AG04449 (cell line): ENCODE data around the gene HSFX3.
"Not testable (repeated sequence)": the region's sequence is repeated elsewhere in the genome, so short reads cannot be mapped to it uniquely, and the experiment has no call there.

Source experiments
- CTCF ChIA-PET: fragments of 350-600 bp; formaldehyde crosslinking; extraction: SDS; loops from one replicate; lab custom pipeline; 2021; ENCODE audit warnings: antibody characterized with exemption; lab: Yijun Ruan, JAX
- POLR2A ChIA-PET: fragments of 400-600, 350-600 bp; formaldehyde crosslinking; extraction: SDS; loops from one replicate; lab custom pipeline; 2020; ENCODE audit warnings: antibody characterized with exemption, inconsistent platforms; lab: Yijun Ruan, JAX
- DNase-seq: peaks from one replicate; pipeline ENCODE4 v3.0.0-alpha.2; 2010; ENCODE audit warnings: low read depth, low spot score
- H3K4me3 ChIP-seq: 2 replicates; pipeline ENCODE4 v1.5.1; 2011; ENCODE audit warnings: low read depth, mild to moderate bottlenecking, control low read depth, low read length
- TF ChIP-seq, protein P1 (sequence below): IDR thresholded peaks from one replicate; pipeline ENCODE4 v1.5.1; 2011; ENCODE audit warnings: mild to moderate bottlenecking, moderate library complexity, low read length, control low read depth, inconsistent platforms; ENCODE audit not compliant: insufficient read depth; ENCODE audit errors: missing control alignments

The HSFX3 gene, protein sequence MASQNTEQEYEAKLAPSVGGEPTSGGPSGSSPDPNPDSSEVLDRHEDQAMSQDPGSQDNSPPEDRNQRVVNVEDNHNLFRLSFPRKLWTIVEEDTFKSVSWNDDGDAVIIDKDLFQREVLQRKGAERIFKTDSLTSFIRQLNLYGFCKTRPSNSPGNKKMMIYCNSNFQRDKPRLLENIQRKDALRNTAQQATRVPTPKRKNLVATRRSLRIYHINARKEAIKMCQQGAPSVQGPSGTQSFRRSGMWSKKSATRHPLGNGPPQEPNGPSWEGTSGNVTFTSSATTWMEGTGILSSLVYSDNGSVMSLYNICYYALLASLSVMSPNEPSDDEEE

GRCh38 chrX:149549701-149550100 is at the start of gene HSFX3:
Gene HSFX3 (minus strand): TSS chrX:149549924. CDS start chrX:149549852, 72 bp downstream.
- DNase-seq, POLR2A ChIA-PET, H3K4me3 ChIP-seq, CTCF ChIA-PET: not testable (repeated sequence)

DNA sequence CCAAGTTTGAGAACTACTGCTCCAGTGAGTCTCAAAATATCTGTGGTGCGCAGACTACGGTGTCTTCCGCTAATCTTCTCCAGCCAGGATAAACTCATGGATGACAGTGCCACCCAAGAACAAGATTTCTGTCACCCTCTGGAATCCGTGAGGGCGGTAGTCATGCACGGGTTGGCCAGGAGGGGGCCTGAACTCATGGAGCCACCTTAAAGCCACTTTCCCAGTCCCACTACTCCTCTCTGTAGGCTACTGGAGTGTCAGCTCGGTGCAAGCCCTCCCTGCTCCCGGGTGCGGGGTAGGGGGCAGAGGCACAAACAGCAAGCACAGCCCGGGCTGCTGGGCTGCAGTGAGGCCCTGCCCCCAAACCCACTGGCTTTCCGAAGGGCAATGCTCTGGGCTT is 48.9 kb upstream of the HSFX3 start:
- H3K4me3 ChIP-seq, POLR2A ChIA-PET, CTCF ChIA-PET, DNase-seq: not testable (repeated sequence)

GRCh38 chrX:149595943-149596342 is 46.2 kb upstream of the HSFX3 start:
- POLR2A ChIA-PET, result not testable (repeated sequence)

DNA sequence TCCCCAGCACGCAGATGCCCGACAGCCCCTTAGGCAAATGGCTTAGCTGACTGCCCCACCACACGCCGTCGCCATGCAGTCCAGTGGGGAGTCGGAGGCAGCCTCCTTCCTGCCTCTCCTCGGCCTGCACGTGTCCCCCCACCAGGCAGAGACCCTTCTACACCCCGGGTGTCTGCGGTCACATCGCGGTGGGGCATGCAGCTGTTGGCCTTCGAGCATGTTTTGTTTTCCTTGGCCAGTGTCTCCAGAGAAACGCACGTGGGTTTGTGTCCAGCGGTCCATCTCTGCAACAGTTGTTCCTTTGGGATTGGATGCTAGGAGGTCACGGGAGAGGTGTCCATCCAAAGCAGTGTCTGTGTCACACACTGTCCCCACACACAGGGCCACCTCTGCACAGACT is 45.5 kb upstream of the HSFX3 start, which contains the start of gene HSFX2:
Gene HSFX2, minus strand, starts transcription at position 101 of the 400 bp plus-strand sequence. CDS start 614 bp downstream, outside the sequence.
- DNase-seq, H3K4me3 ChIP-seq, CTCF ChIA-PET, POLR2A ChIA-PET: not testable (repeated sequence)

More at GRCh38 chrX:149595943-149596342, 46.2 kb upstream of the HSFX3 start:
- H3K4me3 ChIP-seq, CTCF ChIA-PET, DNase-seq: not testable (repeated sequence)

DNA sequence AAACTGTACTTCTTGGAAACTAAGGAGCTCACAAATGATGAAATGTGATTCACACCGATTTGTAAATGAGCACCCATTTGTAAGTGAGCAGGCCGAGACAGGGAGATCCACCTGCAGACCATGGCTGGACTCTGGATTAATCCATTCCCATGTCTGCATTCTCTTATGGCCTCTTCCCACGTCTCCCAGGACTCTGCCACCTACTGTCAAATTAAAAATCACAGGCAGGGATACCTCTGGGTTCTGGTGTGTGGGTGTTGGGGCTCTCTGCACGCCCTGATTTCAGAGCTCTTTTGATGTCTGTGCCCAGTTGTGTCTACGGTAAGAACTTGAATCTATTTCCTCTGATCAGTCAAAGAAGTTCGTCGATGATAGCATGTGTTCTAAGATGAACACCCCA is 41.3 kb upstream of the HSFX3 start:
- CTCF ChIA-PET, DNase-seq, POLR2A ChIA-PET, H3K4me3 ChIP-seq: not testable (repeated sequence)

GRCh38 chrX:149587359-149587758 is 37.6 kb upstream of the HSFX3 start, which contains the start of gene MAGEA9B:
Gene MAGEA9B (minus strand): TSS chrX:149587459. CDS start chrX:149583179, 4,280 bp downstream.
- POLR2A ChIA-PET, H3K4me3 ChIP-seq, CTCF ChIA-PET, DNase-seq: not testable (repeated sequence)

- H3K4me3 ChIP-seq, POLR2A ChIA-PET, CTCF ChIA-PET, DNase-seq: not testable (repeated sequence)
These were observed 35.9 kb upstream of the HSFX3 start for GRCh38 chrX:149585631-149586030.

DNA sequence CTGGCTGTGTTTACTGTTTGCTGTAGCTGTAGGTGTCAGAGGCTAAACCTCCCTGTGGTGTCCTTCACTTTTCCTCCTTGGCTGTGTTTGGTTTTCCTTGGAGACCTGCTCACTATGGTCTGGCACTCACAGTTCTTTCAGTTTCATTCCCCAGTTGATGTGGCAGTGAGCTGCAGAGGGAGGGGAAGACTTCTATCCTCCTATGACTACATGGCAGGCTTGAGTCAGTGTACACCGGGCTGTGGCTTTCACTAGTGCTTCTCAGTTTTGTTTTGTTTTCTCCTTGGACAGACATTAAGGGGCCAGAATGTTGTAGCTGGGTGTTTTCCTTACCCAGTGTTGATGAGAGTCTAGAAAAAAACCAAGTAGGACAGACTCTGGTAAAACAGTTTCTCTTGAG is 23.7 kb upstream of the HSFX3 start:
- DNase-seq, H3K4me3 ChIP-seq, POLR2A ChIA-PET, CTCF ChIA-PET: not testable (repeated sequence)

DNA sequence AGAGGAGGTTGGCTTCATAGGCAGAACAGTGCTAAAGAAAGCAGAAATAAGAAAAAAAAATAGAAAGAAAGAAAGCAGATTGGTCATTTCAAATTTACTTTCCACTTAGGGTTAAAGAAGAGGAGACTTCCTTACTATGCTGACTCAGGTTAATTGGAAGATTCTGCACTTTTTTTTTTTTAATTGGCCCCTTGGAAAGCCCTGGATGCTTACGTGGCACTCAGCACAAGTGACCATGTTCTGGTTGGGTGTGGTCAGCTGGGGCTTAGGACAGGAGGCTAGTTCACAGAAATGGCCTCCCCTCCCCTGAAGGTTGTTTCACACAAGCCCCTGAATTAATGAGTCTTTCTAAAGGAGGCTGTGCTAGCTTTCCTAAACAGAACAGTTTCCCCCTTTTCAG is 23.0 kb upstream of the HSFX3 start:
- POLR2A ChIA-PET, result no interaction called here
- H3K4me3 ChIP-seq, result no peak overlapping the region
- DNase-seq, result no peak
- TF ChIP-seq, protein P1, sequence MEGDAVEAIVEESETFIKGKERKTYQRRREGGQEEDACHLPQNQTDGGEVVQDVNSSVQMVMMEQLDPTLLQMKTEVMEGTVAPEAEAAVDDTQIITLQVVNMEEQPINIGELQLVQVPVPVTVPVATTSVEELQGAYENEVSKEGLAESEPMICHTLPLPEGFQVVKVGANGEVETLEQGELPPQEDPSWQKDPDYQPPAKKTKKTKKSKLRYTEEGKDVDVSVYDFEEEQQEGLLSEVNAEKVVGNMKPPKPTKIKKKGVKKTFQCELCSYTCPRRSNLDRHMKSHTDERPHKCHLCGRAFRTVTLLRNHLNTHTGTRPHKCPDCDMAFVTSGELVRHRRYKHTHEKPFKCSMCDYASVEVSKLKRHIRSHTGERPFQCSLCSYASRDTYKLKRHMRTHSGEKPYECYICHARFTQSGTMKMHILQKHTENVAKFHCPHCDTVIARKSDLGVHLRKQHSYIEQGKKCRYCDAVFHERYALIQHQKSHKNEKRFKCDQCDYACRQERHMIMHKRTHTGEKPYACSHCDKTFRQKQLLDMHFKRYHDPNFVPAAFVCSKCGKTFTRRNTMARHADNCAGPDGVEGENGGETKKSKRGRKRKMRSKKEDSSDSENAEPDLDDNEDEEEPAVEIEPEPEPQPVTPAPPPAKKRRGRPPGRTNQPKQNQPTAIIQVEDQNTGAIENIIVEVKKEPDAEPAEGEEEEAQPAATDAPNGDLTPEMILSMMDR, result no peak
- CTCF ChIA-PET, result interaction anchor here (0.6 kb wide), 1 partner anchor 10 kb away, joined by 3 read pairs; no protein-coding TSS in a partner anchor

- ChIA-PET CTCF (interaction anchor here (0.6 kb wide), 1 partner anchor 9 kb away, joined by 3 read pairs; no protein-coding TSS in a partner anchor), POLR2A (no interaction called here)
- DNase-seq, result no peak
- TF ChIP-seq, protein P1, result no peak
- no peak overlapping the region for H3K4me3 ChIP-seq
These were observed 22.0 kb upstream of the HSFX3 start for GRCh38 chrX:149571770-149572169.
